HG03139 (cell line): ENCODE results near the gene PIH1D1.

Experiments
- ATAC-seq: cut with Tn5 transposase; IDR thresholded peaks from one replicate; pipeline ENCODE4 v1.9.1; 2021; ENCODE audit not compliant: unreplicated experiment

The PIH1D1 gene

GRCh38 chr19:49451430-49452181 lies at the start of gene PIH1D1:
PIH1D1 (minus strand) TSS chr19:49451814; CDS start chr19:49451574, 240 bp downstream.
- ATAC-seq = peak; percentile 53

GRCh38 chr19:49499030-49499670 lies 47.5 kb upstream of the PIH1D1 start:
- no peak for ATAC-seq

GRCh38 chr19:49498475-49498874 lies 46.9 kb upstream of the PIH1D1 start:
- no peak for ATAC-seq

DNA sequence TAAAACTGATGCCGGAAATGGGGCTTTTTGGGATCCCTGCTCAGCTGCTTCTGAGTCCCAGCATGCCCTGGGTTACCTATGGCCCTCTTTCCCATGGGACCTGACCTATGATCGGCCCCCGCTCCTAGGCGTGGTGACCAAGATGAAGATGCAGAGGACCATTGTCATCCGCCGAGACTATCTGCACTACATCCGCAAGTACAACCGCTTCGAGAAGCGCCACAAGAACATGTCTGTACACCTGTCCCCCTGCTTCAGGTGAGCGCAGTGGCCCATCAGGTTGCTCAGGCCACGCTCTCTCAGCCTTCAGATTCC lies 46.1 kb upstream of the PIH1D1 start:
- no peak for ATAC-seq

DNA sequence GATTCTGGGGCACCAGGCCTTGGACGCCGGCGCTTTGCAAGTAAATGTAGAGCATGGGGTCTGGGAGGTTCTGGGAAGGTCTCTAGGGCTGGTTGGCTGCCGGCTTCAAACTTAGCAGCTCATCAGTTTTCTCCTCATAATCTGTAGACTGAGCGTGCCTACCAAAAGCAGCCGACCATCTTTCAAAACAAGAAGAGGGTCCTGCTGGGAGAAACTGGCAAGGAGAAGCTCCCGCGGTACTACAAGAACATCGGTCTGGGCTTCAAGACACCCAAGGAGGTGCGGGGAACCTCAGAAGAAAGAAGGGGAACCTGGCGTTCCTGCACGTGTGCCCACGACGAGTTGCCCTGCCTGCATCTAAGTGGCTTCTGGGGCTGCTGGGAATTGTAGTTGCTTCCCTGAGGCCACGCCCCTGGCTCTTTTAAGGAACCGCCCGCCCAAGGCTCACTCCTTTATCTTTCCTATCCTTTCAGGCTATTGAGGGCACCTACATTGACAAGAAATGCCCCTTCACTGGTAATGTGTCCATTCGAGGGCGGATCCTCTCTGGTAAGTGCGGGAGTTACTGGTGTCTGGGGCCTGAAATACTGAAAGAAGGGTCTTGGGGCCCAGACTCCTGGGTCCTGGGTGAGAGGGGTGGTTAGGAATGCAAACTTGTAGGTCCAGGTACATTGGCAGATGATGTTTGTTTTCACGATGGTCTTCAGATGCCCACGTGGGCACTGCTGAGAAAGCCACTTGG lies 45.6 kb upstream of the PIH1D1 start:
- no peak for ATAC-seq

GRCh38 chr19:49496574-49497008 lies 45.0 kb upstream of the PIH1D1 start:
- no peak for ATAC-seq

- no peak for ATAC-seq
Observed at GRCh38 chr19:49492573-49493405, 41.2 kb upstream of the PIH1D1 start.

DNA sequence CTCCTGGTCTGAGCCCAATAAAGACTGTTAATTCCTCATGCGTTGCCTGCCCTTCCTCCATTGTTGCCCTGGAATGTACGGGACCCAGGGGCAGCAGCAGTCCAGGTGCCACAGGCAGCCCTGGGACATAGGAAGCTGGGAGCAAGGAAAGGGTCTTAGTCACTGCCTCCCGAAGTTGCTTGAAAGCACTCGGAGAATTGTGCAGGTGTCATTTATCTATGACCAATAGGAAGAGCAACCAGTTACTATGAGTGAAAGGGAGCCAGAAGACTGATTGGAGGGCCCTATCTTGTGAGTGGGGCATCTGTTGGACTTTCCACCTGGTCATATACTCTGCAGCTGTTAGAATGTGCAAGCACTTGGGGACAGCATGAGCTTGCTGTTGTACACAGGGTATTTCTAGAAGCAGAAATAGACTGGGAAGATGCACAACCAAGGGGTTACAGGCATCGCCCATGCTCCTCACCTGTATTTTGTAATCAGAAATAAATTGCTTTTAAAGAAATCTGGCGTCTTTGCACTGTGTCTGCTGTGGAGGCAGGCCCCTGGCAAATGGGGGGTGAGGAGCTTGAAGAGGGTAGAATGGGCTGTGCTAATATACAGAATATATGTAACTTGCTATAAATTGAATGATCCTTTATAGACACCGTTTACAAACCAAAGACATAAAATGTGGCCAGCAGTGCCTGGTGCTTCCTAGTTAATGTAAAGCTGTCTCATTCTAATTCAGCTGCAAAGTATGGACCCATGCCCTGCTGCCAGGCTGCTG lies 40.4 kb upstream of the PIH1D1 start:
- no peak for ATAC-seq

GRCh38 chr19:49491030-49491803 lies 39.6 kb upstream of the PIH1D1 start:
- no peak for ATAC-seq

GRCh38 chr19:49490287-49491029 lies 38.8 kb upstream of the PIH1D1 start:
- no peak for ATAC-seq

- no peak for ATAC-seq
Observed at GRCh38 chr19:49489601-49490167, 38.1 kb upstream of the PIH1D1 start.

DNA sequence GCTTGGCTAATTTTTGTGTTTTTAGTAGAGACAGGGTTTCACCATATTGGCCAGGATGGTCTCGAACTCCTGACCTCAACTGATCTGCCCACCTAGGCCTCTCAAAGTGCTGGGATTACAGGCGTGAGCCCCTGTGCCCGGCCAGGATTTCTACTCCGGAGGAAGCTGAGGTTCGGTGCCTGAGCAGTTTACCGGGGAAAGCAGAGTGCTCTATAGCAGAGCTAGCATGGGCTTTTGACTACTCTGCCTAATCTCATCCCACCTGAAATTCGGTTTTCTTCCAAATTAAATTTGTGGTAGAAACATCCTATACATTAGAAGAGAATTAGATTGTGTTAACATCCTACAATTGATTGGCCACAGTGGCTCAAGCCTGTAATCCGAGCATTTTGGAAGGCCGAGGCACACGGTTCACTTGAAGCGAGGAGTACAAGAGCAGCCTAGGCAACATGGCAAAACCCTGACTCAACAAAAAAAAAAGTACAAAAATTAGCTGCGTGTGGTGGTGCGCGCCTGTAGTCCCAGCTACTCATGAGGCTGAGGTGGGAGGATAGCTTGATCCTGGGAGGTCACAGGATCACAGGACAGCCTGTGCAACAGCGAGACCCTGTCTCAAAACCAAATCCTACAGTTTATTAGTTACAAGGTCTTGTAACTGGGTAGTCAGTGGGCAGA lies 37.4 kb upstream of the PIH1D1 start:
- no peak for ATAC-seq

DNA sequence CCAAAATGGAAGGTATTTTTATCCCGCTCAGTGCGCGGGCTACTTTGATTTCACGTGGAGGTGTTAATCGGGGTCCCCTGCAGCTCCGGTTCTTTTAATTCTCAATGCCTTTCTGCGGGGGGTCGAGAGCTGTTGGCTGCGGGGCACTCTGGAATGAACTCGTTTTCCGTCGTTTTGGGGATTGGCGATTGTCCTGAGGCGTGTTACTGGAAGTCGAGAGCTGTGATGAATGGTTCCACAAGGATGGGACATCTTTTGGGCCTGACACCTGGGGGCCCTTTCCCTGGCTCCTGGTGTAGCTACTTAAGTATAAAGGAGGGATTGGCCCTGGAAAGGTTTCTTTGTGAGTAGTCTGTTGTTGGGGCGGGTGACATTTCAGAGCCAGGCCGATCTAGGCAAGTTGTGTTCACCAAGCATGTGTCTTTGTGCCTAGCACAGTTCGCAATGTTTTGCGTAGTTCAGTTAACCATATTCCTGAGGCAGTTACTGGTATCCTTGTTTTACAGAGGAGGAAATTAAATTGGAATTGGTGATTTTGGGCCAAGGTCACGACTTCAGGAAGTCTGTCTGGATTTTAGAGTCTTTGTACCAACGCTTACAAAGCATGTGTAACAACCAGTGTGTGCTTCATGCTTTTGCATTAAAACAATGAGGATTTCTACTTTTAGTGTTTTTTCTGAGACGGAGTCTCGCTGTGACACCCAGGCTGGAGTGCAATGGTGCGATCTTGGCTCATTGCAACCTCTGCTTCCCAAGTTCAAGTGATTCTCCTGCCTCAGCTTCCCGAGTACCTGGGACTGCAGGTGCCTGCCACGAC lies 36.6 kb upstream of the PIH1D1 start:
- no peak for ATAC-seq

DNA sequence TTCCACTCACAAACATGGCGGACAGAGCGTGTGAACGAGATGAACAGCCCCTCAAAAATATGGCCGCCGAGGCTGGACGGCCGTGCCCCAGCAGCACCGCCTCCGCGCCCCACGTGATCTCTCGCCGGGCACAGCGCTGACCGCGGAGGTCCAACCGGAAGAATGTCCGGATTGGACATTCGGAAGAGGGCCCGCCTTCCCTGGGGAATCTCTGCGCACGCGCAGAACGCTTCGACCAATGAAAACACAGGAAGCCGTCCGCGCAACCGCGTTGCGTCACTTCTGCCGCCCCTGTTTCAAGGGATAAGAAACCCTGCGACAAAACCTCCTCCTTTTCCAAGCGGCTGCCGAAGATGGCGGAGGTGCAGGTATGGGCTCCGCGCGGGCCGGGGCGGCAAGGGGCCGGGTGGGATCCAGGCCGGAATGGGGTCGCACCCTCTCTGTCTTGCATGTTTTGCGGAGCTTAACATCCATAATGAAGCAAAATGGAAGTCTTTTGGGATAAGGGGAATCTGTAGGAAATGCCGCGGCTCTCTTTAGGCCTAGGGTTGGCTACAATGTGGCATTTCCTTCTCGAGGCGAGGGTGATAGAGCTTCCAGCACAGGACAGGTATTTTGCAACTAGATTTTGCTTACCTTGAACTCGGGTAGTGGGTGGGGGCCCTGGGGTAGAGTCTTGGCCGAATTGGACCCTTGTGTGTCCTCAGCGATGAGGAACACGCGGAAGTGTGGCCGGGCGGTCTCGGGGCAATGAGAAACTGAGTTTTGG lies 35.8 kb upstream of the PIH1D1 start, which contains the start of gene RPL13A:
Gene RPL13A, plus strand, starts transcription at position 332 of the 769 bp plus-strand sequence. Its CDS starts 22 bp downstream, at position 354.
- peak; percentile 88 for ATAC-seq

GRCh38 chr19:49486710-49487276 lies 35.2 kb upstream of the PIH1D1 start:
- no peak for ATAC-seq

- ATAC-seq = no peak
Observed at GRCh38 chr19:49486232-49486631, 34.6 kb upstream of the PIH1D1 start.
